WTC11 (cell line): ENCODE measurements around the gene ASTN1.

Experiments
- CTCF ChIP-seq: fragments of 200-600 bp; IDR thresholded peaks from 2 replicates; pipeline ENCODE4 v1.8.0; 2022; ENCODE audit warnings: antibody characterized with exemption
- HMGA2 ChIP-seq: fragments of 250-450 bp; sonication (Bioruptor Pico); IDR thresholded peaks from 2 replicates; pipeline ENCODE4 v1.4.0; 2021; ENCODE audit warnings: mild to moderate bottlenecking, moderate library complexity
- SP1 ChIP-seq: sonication (generic); formaldehyde crosslinking; conservative IDR thresholded peaks from 2 replicates; pipeline ENCODE4 v1.8.1; 2022; ENCODE audit warnings: missing genetic modification reagents
- TP53 ChIP-seq: sonication (generic); formaldehyde crosslinking; IDR thresholded peaks from 2 replicates; pipeline ENCODE4 v1.8.1; 2023; ENCODE audit warnings: mild to moderate bottlenecking, missing genetic modification reagents
- ZNF512 ChIP-seq: sonication (generic); formaldehyde crosslinking; IDR thresholded peaks from 2 replicates; pipeline ENCODE4 v1.8.1; 2022; ENCODE audit warnings: missing genetic modification reagents, borderline replicate concordance
- TF ChIP-seq, protein P1 (sequence below): sonication (generic); formaldehyde crosslinking; IDR thresholded peaks from 2 replicates; pipeline ENCODE4 v1.8.0; 2022; ENCODE audit warnings: mild to moderate bottlenecking, missing genetic modification reagents
- TF ChIP-seq, protein P2 (sequence below): sonication (generic); formaldehyde crosslinking; IDR thresholded peaks from 2 replicates; pipeline ENCODE4 v1.8.0; 2022; ENCODE audit warnings: mild to moderate bottlenecking, missing genetic modification reagents

DNA sequence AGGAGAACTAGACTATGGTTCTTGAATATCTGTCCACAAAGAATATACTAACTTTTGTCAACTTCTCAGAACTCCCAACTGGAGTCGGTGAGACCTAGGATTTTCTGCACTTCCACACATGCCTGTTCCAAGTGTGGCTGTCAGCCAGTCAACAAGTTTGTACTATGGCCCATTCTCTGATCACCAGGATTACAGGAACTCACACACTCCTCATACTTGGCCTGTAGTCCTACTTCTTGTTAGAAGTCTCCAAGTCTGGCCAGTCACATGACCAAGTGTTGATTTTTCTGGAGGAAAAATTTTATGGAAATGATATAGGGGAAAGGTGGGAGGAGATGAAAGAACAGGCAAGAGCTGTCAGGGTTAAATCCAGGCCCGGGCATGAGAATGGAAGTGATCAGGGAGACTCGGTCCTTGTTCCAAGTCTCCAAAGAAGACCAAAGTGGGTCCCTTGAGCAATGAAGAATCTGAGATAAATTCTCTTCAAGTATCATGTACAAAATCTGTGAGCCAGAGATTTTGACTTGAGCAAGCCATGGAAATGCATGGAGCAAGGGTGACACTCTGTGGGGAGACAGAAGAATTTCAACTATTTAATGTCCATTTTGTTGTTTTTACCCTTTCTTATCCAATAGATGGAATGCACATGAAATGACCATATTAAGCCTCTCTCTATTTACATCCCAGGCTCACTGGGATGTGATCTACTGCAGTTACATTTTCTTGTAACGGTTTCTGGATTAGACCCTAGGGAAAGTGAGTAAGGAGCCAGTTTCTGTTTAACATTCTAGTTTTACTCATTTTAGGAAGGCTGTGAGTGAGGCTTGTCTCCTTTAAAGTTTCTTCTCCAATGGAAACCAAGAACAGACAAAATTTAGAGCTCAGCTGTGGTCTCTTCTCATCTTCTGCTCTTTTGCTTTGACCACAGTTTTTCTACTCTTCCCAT lies 320.9 kb downstream of the ASTN1 start:
- TF ChIP-seq TP53 (CRISPR knock-in tag) (no peak), CTCF (peak; percentile 38; the same call in 1 of the 2 replicates), ZNF512 (CRISPR knock-in tag) (no peak), SP1 (CRISPR knock-in tag) (no peak), HMGA2 (CRISPR knock-in tag) (no peak)
- TF ChIP-seq, protein P1, sequence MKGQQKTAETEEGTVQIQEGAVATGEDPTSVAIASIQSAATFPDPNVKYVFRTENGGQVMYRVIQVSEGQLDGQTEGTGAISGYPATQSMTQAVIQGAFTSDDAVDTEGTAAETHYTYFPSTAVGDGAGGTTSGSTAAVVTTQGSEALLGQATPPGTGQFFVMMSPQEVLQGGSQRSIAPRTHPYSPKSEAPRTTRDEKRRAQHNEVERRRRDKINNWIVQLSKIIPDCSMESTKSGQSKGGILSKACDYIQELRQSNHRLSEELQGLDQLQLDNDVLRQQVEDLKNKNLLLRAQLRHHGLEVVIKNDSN, result no peak
- TF ChIP-seq, protein P2, sequence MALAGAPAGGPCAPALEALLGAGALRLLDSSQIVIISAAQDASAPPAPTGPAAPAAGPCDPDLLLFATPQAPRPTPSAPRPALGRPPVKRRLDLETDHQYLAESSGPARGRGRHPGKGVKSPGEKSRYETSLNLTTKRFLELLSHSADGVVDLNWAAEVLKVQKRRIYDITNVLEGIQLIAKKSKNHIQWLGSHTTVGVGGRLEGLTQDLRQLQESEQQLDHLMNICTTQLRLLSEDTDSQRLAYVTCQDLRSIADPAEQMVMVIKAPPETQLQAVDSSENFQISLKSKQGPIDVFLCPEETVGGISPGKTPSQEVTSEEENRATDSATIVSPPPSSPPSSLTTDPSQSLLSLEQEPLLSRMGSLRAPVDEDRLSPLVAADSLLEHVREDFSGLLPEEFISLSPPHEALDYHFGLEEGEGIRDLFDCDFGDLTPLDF (CRISPR knock-in tag), result no peak
